HepG2 (cell line): ENCODE results near the gene ARHGEF10L. TPM values are rescaled to one million over a fixed set of nuclear protein-coding genes. Genes with fewer than 3 reads are reported as not detected.

ENCODE experiments used
- CBX1 ChIP-seq: IDR thresholded peaks from one replicate; pipeline ENCODE4 v1.6.1; 2016; ENCODE audit warnings: antibody characterized with exemption, low read depth
- CREBL2 ChIP-seq: sonication (generic); formaldehyde crosslinking; IDR thresholded peaks from 2 replicates; pipeline ENCODE4 v1.8.1; 2023; ENCODE audit warnings: missing genetic modification reagents, mild to moderate bottlenecking, borderline replicate concordance
- GATAD2A ChIP-seq: IDR thresholded peaks from 2 replicates; pipeline ENCODE4 v1.6.1; 2016
- IRF2 ChIP-seq: IDR thresholded peaks from 2 replicates; pipeline ENCODE4 v1.6.1; 2018; ENCODE audit warnings: missing genetic modification reagents, missing compliant biosample characterization
- KAT8 ChIP-seq: IDR thresholded peaks from 2 replicates; pipeline ENCODE4 v1.6.1; 2016; ENCODE audit warnings: missing genetic modification reagents, missing compliant biosample characterization
- KDM5A ChIP-seq: fragments of 200-600 bp; sonication (generic); IDR thresholded peaks from 2 replicates; pipeline ENCODE4 v1.7.0; 2018; ENCODE audit warnings: antibody characterized with exemption, mild to moderate bottlenecking, low read length, borderline replicate concordance
- KDM5B ChIP-seq: sonication (generic); formaldehyde crosslinking; IDR thresholded peaks from 2 replicates; pipeline ENCODE4 v1.4.0; 2020; ENCODE audit warnings: missing genetic modification reagents, mild to moderate bottlenecking, borderline replicate concordance
- MTF1 ChIP-seq: sonication (generic); formaldehyde crosslinking; IDR thresholded peaks from 2 replicates; pipeline ENCODE4 v1.5.0; 2020; ENCODE audit warnings: missing genetic modification reagents
- NR3C1 ChIP-seq: sonication (generic); formaldehyde crosslinking; IDR thresholded peaks from 2 replicates; pipeline ENCODE4 v1.4.0; 2020; ENCODE audit warnings: missing genetic modification reagents
- PITX1 ChIP-seq: sonication (generic); formaldehyde crosslinking; IDR thresholded peaks from 2 replicates; pipeline ENCODE4 v1.5.1; 2020; ENCODE audit warnings: mild to moderate bottlenecking, missing genetic modification reagents
- RBAK ChIP-seq: sonication (generic); formaldehyde crosslinking; IDR thresholded peaks from 2 replicates; pipeline ENCODE4 v1.5.1; 2020; ENCODE audit warnings: mild to moderate bottlenecking, missing genetic modification reagents
- SAP130 ChIP-seq: IDR thresholded peaks from 2 replicates; pipeline ENCODE4 v1.6.1; 2016; ENCODE audit warnings: low read depth
- SRF ChIP-seq: IDR thresholded peaks from 2 replicates; pipeline ENCODE4 v1.6.1; 2011; ENCODE audit warnings: mild to moderate bottlenecking, low read depth, low read length, moderate library complexity
- THYN1 ChIP-seq: sonication (generic); formaldehyde crosslinking; IDR thresholded peaks from 2 replicates; pipeline ENCODE4 v1.8.1; 2023; ENCODE audit warnings: low read depth, mild to moderate bottlenecking, moderate library complexity, missing genetic modification reagents, borderline replicate concordance
- ZBTB46 ChIP-seq: sonication (generic); formaldehyde crosslinking; IDR thresholded peaks from 2 replicates; pipeline ENCODE4 v1.4.0; 2020; ENCODE audit warnings: mild to moderate bottlenecking, missing genetic modification reagents, borderline replicate concordance
- ZNF234 ChIP-seq: sonication (generic); formaldehyde crosslinking; conservative IDR thresholded peaks from 2 replicates; pipeline ENCODE4 v1.5.1; 2020; ENCODE audit warnings: mild to moderate bottlenecking, missing genetic modification reagents
- ZNF274 ChIP-seq: sonication (generic); formaldehyde crosslinking; IDR thresholded peaks from 2 replicates; pipeline ENCODE4 v1.5.1; 2020; ENCODE audit warnings: mild to moderate bottlenecking, missing genetic modification reagents
- ZNF296 ChIP-seq: sonication (generic); formaldehyde crosslinking; conservative IDR thresholded peaks from 2 replicates; pipeline ENCODE4 v1.5.0; 2020; ENCODE audit warnings: mild to moderate bottlenecking, missing genetic modification reagents
- ZNF432 ChIP-seq: sonication (generic); formaldehyde crosslinking; IDR thresholded peaks from 2 replicates; pipeline ENCODE4 v1.5.0; 2020; ENCODE audit warnings: missing genetic modification reagents, mild to moderate bottlenecking, borderline replicate concordance
- ZNF530 ChIP-seq: sonication (generic); formaldehyde crosslinking; IDR thresholded peaks from 2 replicates; pipeline ENCODE4 v1.5.0; 2020; ENCODE audit warnings: low read depth, mild to moderate bottlenecking, missing genetic modification reagents
- ZNF776 ChIP-seq: sonication (generic); formaldehyde crosslinking; IDR thresholded peaks from 2 replicates; pipeline ENCODE4 v1.4.0; 2020; ENCODE audit warnings: mild to moderate bottlenecking, missing genetic modification reagents
- ZSCAN9 ChIP-seq: IDR thresholded peaks from 2 replicates; pipeline ENCODE4 v1.6.1; 2016; ENCODE audit warnings: borderline replicate concordance
- polyA plus RNA-seq, 8 experiments: library from polyadenylated mRNA; depleted of rRNA in 3 of 8; stranded (reverse) in 7 of 8; unstranded in 1 of 8; fragments of >200 nt; fragmentation: Illumina TruSeq in 4 of 8; extraction: Trizol in 4 of 8; gene quantifications; 2 replicates each; pipeline versions ENCODE4 v1.2.1 to v1.2.3, GENCODE V29; 2011 to 2016; ENCODE audit warnings: low read depth in 4 of 8, missing spikeins in 1 of 8, mixed read lengths in 1 of 8; ENCODE audit not compliant: insufficient read depth in 1 of 8
- total RNA-seq, 5 experiments: library from RNA; depleted of rRNA; stranded (reverse); fragments of >200 nt; fragmentation: Illumina TruSeq; extraction: Trizol; gene quantifications; 2 replicates each; pipeline ENCODE4 v1.2.3, GENCODE V29; 2016; ENCODE audit warnings: low read depth in 1 of 5
- TF ChIP-seq, protein P1 (sequence below): sonication (generic); formaldehyde crosslinking; IDR thresholded peaks from 2 replicates; pipeline ENCODE4 v1.4.0; 2020; ENCODE audit warnings: low read depth, mild to moderate bottlenecking, missing genetic modification reagents
- TF ChIP-seq, protein P2 (sequence below), 2 experiments: fragments of 450-650 bp in 1 of 2; sonication (generic) in 1 of 2; formaldehyde crosslinking; IDR thresholded peaks; 2 replicates each; pipeline versions ENCODE4 v1.5.0 to v1.8.0; 2020 to 2022; ENCODE audit warnings: mild to moderate bottlenecking in 1 of 2, missing genetic modification reagents in 1 of 2

The ARHGEF10L gene
- total and polyA plus RNA-seq, 2 of the 13 experiments (the other 11 are each of a cell fraction or from before 2014, with no cell fraction given) = 46.5 to 78.3 TPM

- TF ChIP-seq THYN1 (CRISPR knock-in tag) (no peak), ZNF530 (CRISPR knock-in tag) (no peak), KAT8 (CRISPR knock-in tag) (0 out of 2 replicates have a peak, but pooled peaks have one; percentile 32), KDM5A (no peak), IRF2 (CRISPR knock-in tag) (peak; percentile 48; the same call in 1 of the 2 replicates), NR3C1 (no peak), SAP130 (peak; percentile 60), ZSCAN9 (CRISPR knock-in tag) (no peak), KDM5B (peak; percentile 85; the same call in 1 of the 2 replicates), ZNF296 (CRISPR knock-in tag) (no peak), ZNF274 (CRISPR knock-in tag) (0 out of 2 replicates have a peak, but pooled peaks have one; percentile 42), SRF (no peak), GATAD2A (peak; percentile 82), PITX1 (CRISPR knock-in tag) (0 out of 2 replicates have a peak, but pooled peaks have one; percentile 49), CREBL2 (CRISPR knock-in tag) (no peak), MTF1 (no peak), CBX1 (no peak), ZNF776 (no peak), RBAK (CRISPR knock-in tag) (no peak), ZNF432 (CRISPR knock-in tag) (no peak), ZNF234 (no peak), ZBTB46 (CRISPR knock-in tag) (no peak)
- TF ChIP-seq, protein P1, sequence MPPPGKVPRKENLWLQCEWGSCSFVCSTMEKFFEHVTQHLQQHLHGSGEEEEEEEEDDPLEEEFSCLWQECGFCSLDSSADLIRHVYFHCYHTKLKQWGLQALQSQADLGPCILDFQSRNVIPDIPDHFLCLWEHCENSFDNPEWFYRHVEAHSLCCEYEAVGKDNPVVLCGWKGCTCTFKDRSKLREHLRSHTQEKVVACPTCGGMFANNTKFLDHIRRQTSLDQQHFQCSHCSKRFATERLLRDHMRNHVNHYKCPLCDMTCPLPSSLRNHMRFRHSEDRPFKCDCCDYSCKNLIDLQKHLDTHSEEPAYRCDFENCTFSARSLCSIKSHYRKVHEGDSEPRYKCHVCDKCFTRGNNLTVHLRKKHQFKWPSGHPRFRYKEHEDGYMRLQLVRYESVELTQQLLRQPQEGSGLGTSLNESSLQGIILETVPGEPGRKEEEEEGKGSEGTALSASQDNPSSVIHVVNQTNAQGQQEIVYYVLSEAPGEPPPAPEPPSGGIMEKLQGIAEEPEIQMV (CRISPR knock-in tag) = no peak
- TF ChIP-seq, protein P2, sequence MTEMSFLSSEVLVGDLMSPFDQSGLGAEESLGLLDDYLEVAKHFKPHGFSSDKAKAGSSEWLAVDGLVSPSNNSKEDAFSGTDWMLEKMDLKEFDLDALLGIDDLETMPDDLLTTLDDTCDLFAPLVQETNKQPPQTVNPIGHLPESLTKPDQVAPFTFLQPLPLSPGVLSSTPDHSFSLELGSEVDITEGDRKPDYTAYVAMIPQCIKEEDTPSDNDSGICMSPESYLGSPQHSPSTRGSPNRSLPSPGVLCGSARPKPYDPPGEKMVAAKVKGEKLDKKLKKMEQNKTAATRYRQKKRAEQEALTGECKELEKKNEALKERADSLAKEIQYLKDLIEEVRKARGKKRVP (CRISPR knock-in tag; IDR thresholded peaks at IDR 0.05) = no peak
These were observed 25.2 kb downstream of the ARHGEF10L start (continued) for GRCh38 chr1:17564458-17565393.
